ENCODE data around the gene ASAP2.

The ASAP2 gene

DNA sequence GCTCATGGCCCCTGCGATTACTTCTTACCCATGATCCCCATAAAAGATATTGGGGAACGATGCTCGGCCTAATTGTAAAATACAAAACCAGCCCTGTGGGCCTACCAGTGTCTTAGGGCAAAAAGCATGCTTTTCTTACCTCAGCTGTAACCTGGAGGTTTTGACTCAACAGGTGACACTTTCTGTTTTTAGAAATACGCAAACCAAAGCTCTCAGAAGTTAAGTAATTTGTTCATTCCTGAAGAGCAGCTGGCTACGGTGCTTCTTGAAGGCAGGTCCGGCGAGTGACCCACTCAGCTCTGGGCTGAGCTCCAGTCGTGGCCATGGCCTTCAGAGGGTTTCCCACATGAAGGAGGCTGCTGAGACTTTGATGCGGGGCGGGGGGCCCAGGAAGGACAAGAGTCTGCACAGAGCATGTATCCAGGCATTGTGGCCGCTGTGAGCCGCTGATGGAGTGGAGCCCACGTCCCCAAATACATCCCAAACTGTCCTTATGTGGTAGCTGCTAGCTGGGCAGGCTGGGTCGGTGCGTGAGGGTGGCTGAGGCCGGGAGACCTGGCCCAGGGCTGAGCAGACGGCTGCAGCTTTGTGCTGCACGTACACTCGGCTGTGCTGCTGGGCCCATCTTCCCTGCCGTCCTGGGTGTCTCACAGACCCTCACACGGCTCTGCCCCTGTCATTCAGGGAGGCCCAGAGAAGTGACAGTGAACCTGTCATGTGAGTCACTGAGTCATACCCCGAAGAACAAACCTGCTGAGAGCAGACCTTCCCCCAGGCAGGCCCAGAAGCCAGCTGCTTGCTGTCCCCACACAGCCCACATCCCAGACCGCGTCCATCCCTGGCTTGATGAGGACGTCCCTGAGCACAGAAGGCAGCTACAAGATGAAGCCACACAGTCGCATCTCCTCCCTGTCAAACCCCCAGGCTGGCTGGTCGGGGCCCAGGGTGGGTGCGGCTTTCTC lies 182.6 kb downstream of the ASAP2 start:
- in situ Hi-C loops (cut with HindIII; ENCODE audit: low sequenced_read_pairs) = no loop called here
- no peak overlapping the region for H3K4me3 ChIP-seq (ENCODE audit: low read depth, low read length)
- DNase-seq (ENCODE audit: low read depth) = no peak
- TF ChIP-seq, protein P1, sequence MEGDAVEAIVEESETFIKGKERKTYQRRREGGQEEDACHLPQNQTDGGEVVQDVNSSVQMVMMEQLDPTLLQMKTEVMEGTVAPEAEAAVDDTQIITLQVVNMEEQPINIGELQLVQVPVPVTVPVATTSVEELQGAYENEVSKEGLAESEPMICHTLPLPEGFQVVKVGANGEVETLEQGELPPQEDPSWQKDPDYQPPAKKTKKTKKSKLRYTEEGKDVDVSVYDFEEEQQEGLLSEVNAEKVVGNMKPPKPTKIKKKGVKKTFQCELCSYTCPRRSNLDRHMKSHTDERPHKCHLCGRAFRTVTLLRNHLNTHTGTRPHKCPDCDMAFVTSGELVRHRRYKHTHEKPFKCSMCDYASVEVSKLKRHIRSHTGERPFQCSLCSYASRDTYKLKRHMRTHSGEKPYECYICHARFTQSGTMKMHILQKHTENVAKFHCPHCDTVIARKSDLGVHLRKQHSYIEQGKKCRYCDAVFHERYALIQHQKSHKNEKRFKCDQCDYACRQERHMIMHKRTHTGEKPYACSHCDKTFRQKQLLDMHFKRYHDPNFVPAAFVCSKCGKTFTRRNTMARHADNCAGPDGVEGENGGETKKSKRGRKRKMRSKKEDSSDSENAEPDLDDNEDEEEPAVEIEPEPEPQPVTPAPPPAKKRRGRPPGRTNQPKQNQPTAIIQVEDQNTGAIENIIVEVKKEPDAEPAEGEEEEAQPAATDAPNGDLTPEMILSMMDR (IDR thresholded peaks at IDR 0.05; ENCODE audit: low read depth, low read length, missing control alignments) = no peak

DNA sequence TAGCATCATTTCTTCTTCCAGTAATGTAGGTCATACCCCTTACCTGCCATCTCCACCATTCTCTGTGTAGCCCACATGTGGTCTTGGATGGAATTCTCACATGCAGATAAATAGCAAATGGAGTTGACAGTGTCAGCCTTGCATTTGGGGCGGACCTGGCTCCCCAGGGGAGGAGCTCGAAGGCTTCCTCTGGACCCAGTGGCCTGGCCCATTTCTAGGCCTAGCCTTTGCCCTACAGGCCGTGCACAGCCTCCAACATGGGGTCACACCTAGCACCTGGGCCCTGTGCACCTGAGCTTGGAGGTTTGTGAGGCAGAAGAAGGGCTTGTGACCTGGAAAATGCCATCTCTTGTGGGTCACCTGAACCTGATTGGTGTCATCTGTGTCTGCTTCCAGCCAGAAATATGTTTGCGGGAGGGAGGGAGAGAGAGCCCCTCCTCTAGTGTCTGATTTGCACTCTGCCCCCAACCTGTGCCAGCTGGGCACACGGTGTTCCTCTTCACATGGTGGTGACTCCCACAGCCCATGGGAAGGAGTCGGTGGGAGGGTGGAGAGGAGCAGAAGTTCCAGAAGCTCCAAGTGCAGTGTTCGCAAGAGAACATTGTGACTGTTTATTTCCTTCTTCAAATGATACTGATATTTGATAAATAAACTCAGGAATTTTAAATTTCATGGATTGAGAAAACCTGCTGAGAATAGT lies 183.7 kb downstream of the ASAP2 start:
- H3K4me3 ChIP-seq (ENCODE audit: low read depth, low read length) = no peak overlapping the region
- TF ChIP-seq, protein P1 (IDR thresholded peaks at IDR 0.05; ENCODE audit: low read depth, low read length, missing control alignments) = no peak
- DNase-seq (ENCODE audit: low read depth) = no peak
- in situ Hi-C loops (cut with HindIII; ENCODE audit: low sequenced_read_pairs) = no loop called here

DNA sequence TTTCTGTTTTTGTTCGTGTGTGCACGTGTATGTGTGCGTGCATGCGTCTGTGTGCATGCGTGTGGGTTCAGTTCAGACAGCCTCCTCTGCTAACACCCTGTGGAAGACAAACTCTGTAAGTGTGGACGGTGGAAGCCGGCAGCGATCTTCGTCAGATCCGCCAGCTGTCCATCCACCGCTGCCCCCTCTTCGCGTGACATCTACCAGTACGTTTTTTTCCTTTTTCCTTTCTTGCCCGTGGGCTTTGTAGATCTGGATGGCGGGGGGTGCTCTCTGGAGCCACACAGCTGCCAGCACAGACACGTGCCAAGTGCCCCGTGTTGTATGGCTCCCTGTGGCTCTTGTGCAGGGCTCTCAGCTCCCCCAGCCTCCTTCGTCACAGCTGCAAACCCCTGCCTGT lies 184.4 kb downstream of the ASAP2 start:
- in situ Hi-C loops (cut with HindIII; ENCODE audit: low sequenced_read_pairs) = no loop called here
- TF ChIP-seq, protein P1 (IDR thresholded peaks at IDR 0.05; ENCODE audit: low read depth, low read length, missing control alignments) = no peak
- DNase-seq (ENCODE audit: low read depth) = no peak
- H3K4me3 ChIP-seq (ENCODE audit: low read depth, low read length) = no peak overlapping the region

DNA sequence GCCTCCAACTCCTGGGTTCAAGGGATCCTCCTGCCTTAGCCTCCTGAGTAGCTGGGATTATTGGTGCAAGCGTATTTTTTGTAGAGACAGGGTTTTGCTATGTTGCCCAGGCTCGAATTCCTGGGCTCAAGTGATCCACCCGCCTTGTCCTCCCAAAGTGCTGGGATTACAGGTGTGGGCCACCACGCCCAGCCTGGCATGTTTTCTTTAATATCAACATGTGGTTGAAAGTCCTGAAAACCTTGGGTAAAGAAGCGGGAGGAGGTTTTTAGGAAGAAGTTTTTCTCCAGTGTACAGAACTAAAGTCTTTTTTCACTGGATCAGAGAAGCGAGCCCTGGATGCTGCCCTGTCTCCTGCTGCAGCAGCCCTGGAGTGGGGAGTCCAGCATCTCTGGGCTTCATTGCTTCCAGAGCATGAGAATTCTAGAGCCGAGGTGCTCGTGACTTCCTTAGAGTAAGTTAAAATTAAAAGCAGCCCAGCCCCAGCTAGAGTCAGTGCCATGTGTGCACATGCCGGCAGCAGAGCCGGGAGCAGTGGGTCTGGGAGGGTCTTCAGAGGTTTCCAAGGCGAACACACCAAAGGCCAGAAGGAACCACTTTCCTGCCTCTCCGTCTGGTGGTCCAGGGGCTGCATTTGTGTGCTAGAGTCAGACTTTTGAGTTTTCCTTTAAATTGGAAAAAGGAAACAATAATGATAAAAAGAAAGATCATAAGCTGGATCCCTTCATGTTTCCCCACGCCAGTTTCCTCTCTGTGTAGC lies 185.5 kb downstream of the ASAP2 start:
- in situ Hi-C loops (cut with HindIII; ENCODE audit: low sequenced_read_pairs) = no loop called here
- no peak overlapping the region for H3K4me3 ChIP-seq (ENCODE audit: low read depth, low read length)
- DNase-seq (ENCODE audit: low read depth) = no peak
- TF ChIP-seq, protein P1 (IDR thresholded peaks at IDR 0.05; ENCODE audit: low read depth, low read length, missing control alignments) = no peak

DNA sequence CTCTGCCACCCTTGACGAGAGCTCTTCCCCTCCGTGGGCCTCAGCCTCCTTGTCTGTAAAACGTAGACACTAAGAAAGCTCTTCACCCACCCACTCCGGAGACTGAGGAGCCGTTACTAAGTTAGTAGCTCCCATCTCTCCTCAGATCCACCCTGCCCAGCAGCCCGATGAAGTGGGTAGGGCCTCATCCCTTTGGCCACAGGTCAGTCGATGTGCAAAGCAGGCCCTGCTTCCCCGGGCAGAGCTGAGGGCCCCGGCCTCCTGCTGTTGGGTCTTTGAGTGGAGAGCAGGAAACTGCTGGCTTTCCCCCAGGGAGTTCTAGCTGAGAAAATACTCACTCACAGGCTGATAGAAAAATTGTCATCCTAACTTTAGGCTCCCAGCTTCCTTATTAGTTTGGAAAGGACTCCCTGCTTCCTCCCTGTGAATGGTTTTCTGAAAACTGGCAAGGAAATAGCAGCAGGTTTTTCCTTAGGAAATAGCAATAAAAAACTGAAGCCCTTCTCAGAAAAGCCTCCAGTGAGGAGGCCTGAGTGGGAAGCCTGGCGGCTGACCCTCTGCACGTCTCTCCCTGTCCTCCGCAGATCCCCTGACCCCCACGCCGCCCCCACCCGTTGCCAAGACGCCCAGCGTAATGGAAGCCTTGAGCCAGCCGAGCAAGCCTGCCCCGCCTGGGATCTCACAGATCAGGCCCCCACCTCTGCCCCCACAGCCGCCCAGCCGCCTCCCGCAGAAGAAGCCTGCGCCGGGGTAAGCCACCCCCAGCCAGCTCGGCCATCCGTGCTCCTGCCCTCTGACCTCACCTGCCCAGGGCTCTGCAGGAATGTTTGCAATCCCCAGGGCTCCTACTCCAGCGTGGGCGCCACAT lies 186.5 kb downstream of the ASAP2 start:
- in situ Hi-C loops (cut with HindIII; ENCODE audit: low sequenced_read_pairs) = no loop called here
- TF ChIP-seq, protein P1 (IDR thresholded peaks at IDR 0.05; ENCODE audit: low read depth, low read length, missing control alignments) = no peak
- H3K4me3 ChIP-seq (ENCODE audit: low read depth, low read length) = no peak overlapping the region
- no peak for DNase-seq (ENCODE audit: low read depth)
